IMR-90 (cell line): Measurements from ENCODE around the gene CDX1. TPM values are rescaled to one million over a fixed set of nuclear protein-coding genes. Genes with fewer than 3 reads are reported as not detected.

Source experiments
- ATAC-seq: fragments of 200-7000 bp; cut with Tn5 transposase; 2 replicates; pipeline ENCODE4 v1.9.1; 2020; ENCODE audit warnings: low read depth, mild to moderate bottlenecking, moderate library complexity
- BruUV-seq: library from RNA; stranded (reverse); fragments of 400-500 nt; replicated peaks from 2 replicates; lab custom pipeline; 2021; lab: Mats Ljungman, UMichigan
- CTCF ChIA-PET: fragments of 300-600 bp; formaldehyde crosslinking; extraction: SDS; loops from one replicate; lab custom pipeline; 2021; ENCODE audit warnings: antibody characterized with exemption; lab: Yijun Ruan, JAX
- POLR2A ChIA-PET: fragments of 300-600 bp; sonication (Branson Sonifier 250); formaldehyde crosslinking; loops from one replicate; lab custom pipeline; 2022; ENCODE audit warnings: antibody characterized with exemption; ENCODE audit not compliant: unreplicated experiment; lab: Charles Lee
- DNase-seq: peaks from one replicate; pipeline ENCODE4 v3.0.0; 2013
- H2AFZ ChIP-seq: replicated peaks from 2 replicates; pipeline ENCODE3; 2013; ENCODE audit warnings: low read length, mild to moderate bottlenecking; ENCODE audit not compliant: poor library complexity
- H2AK5ac ChIP-seq: 2 replicates; pipeline ENCODE4 v1.6.1; 2013; ENCODE audit warnings: low read depth, low read length, inconsistent platforms
- H2AK9ac ChIP-seq: replicated peaks from 2 replicates; pipeline ENCODE3; 2013; ENCODE audit warnings: mild to moderate bottlenecking, low read depth, low read length, moderate library complexity; ENCODE audit not compliant: poor library complexity
- H2BK120ac ChIP-seq: 2 replicates; pipeline ENCODE4 v1.6.1; 2013; ENCODE audit warnings: low read depth, low read length, inconsistent platforms
- H2BK15ac ChIP-seq: 3 replicates; pipeline ENCODE4 v1.6.1; 2013; ENCODE audit warnings: low read depth, low read length, inconsistent platforms
- H2BK20ac ChIP-seq: 2 replicates; pipeline ENCODE4 v1.6.1; 2013; ENCODE audit warnings: low read depth, mild to moderate bottlenecking, inconsistent platforms, low read length, moderate library complexity
- H2BK5ac ChIP-seq: 2 replicates; pipeline ENCODE4 v1.6.1; 2013; ENCODE audit warnings: mild to moderate bottlenecking, low read depth, low read length, inconsistent platforms; ENCODE audit not compliant: poor library complexity, severe bottlenecking
- H3K14ac ChIP-seq: replicated peaks from 2 replicates; pipeline ENCODE4 v1.6.1; 2013; ENCODE audit warnings: low read depth, low read length, inconsistent platforms
- H3K18ac ChIP-seq: 2 replicates; pipeline ENCODE4 v1.6.1; 2013; ENCODE audit warnings: low read depth, low read length, control low read depth
- H3K23ac ChIP-seq: 2 replicates; pipeline ENCODE4 v1.6.1; 2013; ENCODE audit warnings: low read depth, low read length, inconsistent platforms
- H3K27ac ChIP-seq: 2 replicates; pipeline ENCODE4 v1.5.1; 2013; ENCODE audit warnings: mild to moderate bottlenecking, control low read depth, low read length; ENCODE audit not compliant: insufficient read depth
- H3K27me3 ChIP-seq: 2 replicates; pipeline ENCODE4 v1.6.1; 2013; ENCODE audit warnings: low read length; ENCODE audit not compliant: control insufficient read depth, insufficient read depth
- H3K36me3 ChIP-seq: 2 replicates; pipeline ENCODE4 v1.6.1; 2013; ENCODE audit warnings: low read length, mixed read lengths; ENCODE audit not compliant: control insufficient read depth, insufficient read depth
- H3K4ac ChIP-seq: 2 replicates; pipeline ENCODE4 v1.6.1; 2013; ENCODE audit warnings: low read depth, low read length, inconsistent platforms
- H3K4me1 ChIP-seq: 2 replicates; pipeline ENCODE4 v1.6.1; 2013; ENCODE audit warnings: low read length, mixed read lengths; ENCODE audit not compliant: control insufficient read depth, insufficient read depth
- H3K4me2 ChIP-seq: 2 replicates; pipeline ENCODE4 v1.6.1; 2013; ENCODE audit warnings: low read depth, mild to moderate bottlenecking, control low read depth, low read length, moderate library complexity
- H3K4me3 ChIP-seq: 2 replicates; pipeline ENCODE4 v1.5.1; 2013; ENCODE audit warnings: low read depth, mild to moderate bottlenecking, control low read depth, low read length, moderate library complexity; ENCODE audit not compliant: insufficient read depth
- H3K56ac ChIP-seq: 2 replicates; pipeline ENCODE4 v1.6.1; 2013; ENCODE audit warnings: low read length, inconsistent platforms; ENCODE audit not compliant: insufficient read depth; ENCODE audit errors: extremely low read depth
- H3K79me1 ChIP-seq, 2 experiments: 2 replicates each; pipeline ENCODE4 v1.6.1; 2013; ENCODE audit warnings: low read length in 2 of 2, inconsistent platforms in 1 of 2, low read depth in 1 of 2
- H3K9ac ChIP-seq: 2 replicates; pipeline ENCODE4 v1.6.1; 2013; ENCODE audit warnings: low read depth, low read length, control low read depth
- H3K9me1 ChIP-seq: 2 replicates; pipeline ENCODE4 v1.6.1; 2013; ENCODE audit warnings: low read length, inconsistent platforms; ENCODE audit not compliant: insufficient read depth
- H3K9me3 ChIP-seq: 2 replicates; pipeline ENCODE4 v1.6.1; 2013; ENCODE audit warnings: low read length; ENCODE audit not compliant: control insufficient read depth, insufficient read depth
- H4K20me1 ChIP-seq: 2 replicates; pipeline ENCODE4 v1.6.1; 2013; ENCODE audit warnings: low read length, inconsistent platforms; ENCODE audit not compliant: insufficient read depth
- H4K5ac ChIP-seq: 2 replicates; pipeline ENCODE4 v1.6.1; 2013; ENCODE audit warnings: mild to moderate bottlenecking, low read depth, low read length, control low read depth
- H4K8ac ChIP-seq, 2 experiments: 2 replicates each; pipeline ENCODE4 v1.6.1; 2013; ENCODE audit warnings: low read depth in 2 of 2, low read length in 2 of 2, control low read depth in 1 of 2, inconsistent platforms in 1 of 2
- H4K91ac ChIP-seq: 2 replicates; pipeline ENCODE4 v1.6.1; 2013; ENCODE audit warnings: low read depth, low read length, inconsistent platforms; ENCODE audit not compliant: insufficient read depth
- BHLHE40 ChIP-seq: fragments of 150-350 bp; IDR thresholded peaks from 2 replicates; pipeline ENCODE4 v1.6.1; 2016; ENCODE audit warnings: mild to moderate bottlenecking, low read depth, low read length
- CEBPB ChIP-seq: IDR thresholded peaks from 2 replicates; pipeline ENCODE4 v1.6.1; 2012; ENCODE audit warnings: low read depth, low read length, improper control_type of control experiment
- CHD1 ChIP-seq: IDR thresholded peaks from 2 replicates; pipeline ENCODE4 v1.6.1; 2012; ENCODE audit warnings: low read depth, low read length, improper control_type of control experiment
- ELK1 ChIP-seq: fragments of 150-350 bp; IDR thresholded peaks from 2 replicates; pipeline ENCODE4 v1.6.1; 2016; ENCODE audit warnings: low read depth, mild to moderate bottlenecking, low read length, moderate library complexity, borderline replicate concordance
- FOS ChIP-seq: fragments of 150-350 bp; IDR thresholded peaks from 2 replicates; pipeline ENCODE4 v1.6.1; 2016; ENCODE audit warnings: low read depth, low read length
- MXI1 ChIP-seq: IDR thresholded peaks from 2 replicates; pipeline ENCODE4 v1.6.1; 2012; ENCODE audit warnings: low read depth, mild to moderate bottlenecking, low read length, moderate library complexity, borderline replicate concordance
- NFE2L2 ChIP-seq: fragments of 150-350 bp; IDR thresholded peaks from 2 replicates; pipeline ENCODE4 v1.6.1; 2016; ENCODE audit warnings: low read depth, mild to moderate bottlenecking, low read length
- POLR2A ChIP-seq: IDR thresholded peaks from 2 replicates; pipeline ENCODE4 v1.6.1; 2012; ENCODE audit warnings: mild to moderate bottlenecking, low read depth, low read length
- RAD21 ChIP-seq: IDR thresholded peaks from 2 replicates; pipeline ENCODE4 v1.6.1; 2012; ENCODE audit warnings: low read length, improper control_type of control experiment
- RFX5 ChIP-seq: IDR thresholded peaks from 2 replicates; pipeline ENCODE4 v1.8.0; 2012; ENCODE audit warnings: low read depth, mild to moderate bottlenecking, low read length, moderate library complexity
- SMC3 ChIP-seq: fragments of 150-350 bp; IDR thresholded peaks from 2 replicates; pipeline ENCODE4 v1.6.1; 2016; ENCODE audit warnings: low read depth, mild to moderate bottlenecking, antibody characterized with exemption, low read length, moderate library complexity
- WGBS, 2 experiments: methylation state at CpG; one replicate each; pipeline versions ENCODE4 v1.1.5 to v1.1.7; 2013; ENCODE audit warnings: missing lambda C conversion rate in 2 of 2; ENCODE audit not compliant: insufficient read length in 1 of 2; ENCODE audit errors: extremely low coverage in 2 of 2; 5-methylcytosine and 5-hydroxymethylcytosine counted together
- dilution Hi-C: fragments of 300-500 bp; cut with HindIII; formaldehyde crosslinking; loops from one replicate; pipeline ENCODE4 v1.14.3; 2018; ENCODE audit warnings: low sequenced_read_pairs; ENCODE audit not compliant: unreplicated experiment
- in situ Hi-C: fragments of 300-500 bp; cut with MboI; formaldehyde crosslinking; loops from 3 replicates; pipeline ENCODE4 v1.14.3; 2019; ENCODE audit warnings: low sequenced_read_pairs, inconsistent platforms, mixed read lengths
- intact Hi-C: fragments of 100-400 bp; cut with micrococcal nuclease; formaldehyde crosslinking; loops from 2 replicates; pipeline ENCODE4 v1.10.0; 2022
- polyA plus RNA-seq, 3 experiments: library from polyadenylated mRNA; depleted of rRNA; stranded (reverse); fragments of >200 nt; gene quantifications; 2 replicates each; pipeline ENCODE4 v1.2.3, GENCODE V29; 2012; ENCODE audit warnings: low replicate concordance in 1 of 3
- total RNA-seq: library from RNA; depleted of rRNA; stranded (reverse); fragments of >200 nt; gene quantifications from 2 replicates; pipeline ENCODE4 v1.2.3, GENCODE V29; 2012
- TF ChIP-seq, protein P1 (sequence below): conservative IDR thresholded peaks from 2 replicates; pipeline ENCODE4 v1.5.1; 2012; ENCODE audit warnings: mild to moderate bottlenecking, low read depth, low read length, improper control_type of control experiment
- TF ChIP-seq, protein P2 (sequence below): fragments of 150-350 bp; IDR thresholded peaks from 2 replicates; pipeline ENCODE4 v1.6.1; 2017; ENCODE audit warnings: mild to moderate bottlenecking, antibody characterized with exemption, low read length, low read depth

The CDX1 gene
- total and polyA plus RNA-seq, 2 of the 4 experiments (the other 2 are of a cell fraction) = 0.18 to 0.24 TPM

GRCh38 chr5:150222906-150223305 lies 56.3 kb downstream of the CDX1 start:
- DNase-seq (no peak), ATAC-seq (no peak)
- Histone ChIP-seq H3K56ac (no peak overlapping the region), H2AK9ac (no peak overlapping the region), H2BK20ac (no peak overlapping the region), H3K27me3 (no peaks in the 10 kb centered on the region; the same call in 1 of the 2 replicates), H2BK5ac (no peak overlapping the region), H4K8ac (no peak overlapping the region), H3K4me2 (no peak overlapping the region), H3K4me3 (no peak overlapping the region), H3K9me3 (no peaks in the 10 kb centered on the region), H4K5ac (no peak overlapping the region), H3K9me1 (no peaks in the 10 kb centered on the region), H3K18ac (no peak overlapping the region), H3K14ac (no peak overlapping the region), H3K4me1 (peaks cover 3% of the 10 kb centered on the region; the same call in 1 of the 2 replicates), H3K79me1 (no peaks in the 10 kb centered on the region), H4K91ac (no peak overlapping the region), H3K9ac (no peak overlapping the region), H2AK5ac (no peak overlapping the region), H3K4ac (no peak overlapping the region), H3K23ac (no peak overlapping the region), H2AFZ (no peak overlapping the region), H3K36me3 (no peaks in the 10 kb centered on the region), H2BK15ac (no peak overlapping the region), H4K20me1 (no peaks in the 10 kb centered on the region), H3K27ac (no peak overlapping the region), H2BK120ac (no peak overlapping the region)
- dilution Hi-C loops (no loop called here), in situ Hi-C loops (loop anchor here (25.0 kb wide), 1 partner anchor 586 kb away; no protein-coding TSS in a partner anchor), intact Hi-C loops (no loop called here)
- no TSS peak for BruUV-seq
- POLR2A ChIA-PET = no interaction called here
- CTCF ChIA-PET = interaction anchor here (0.6 kb wide), 1 partner anchor 308 kb away, joined by 4 read pairs; no protein-coding TSS in a partner anchor
- no peak for TF ChIP-seq RAD21
- no peak for TF ChIP-seq RFX5
- no peak for TF ChIP-seq POLR2A
- TF ChIP-seq, protein P1, sequence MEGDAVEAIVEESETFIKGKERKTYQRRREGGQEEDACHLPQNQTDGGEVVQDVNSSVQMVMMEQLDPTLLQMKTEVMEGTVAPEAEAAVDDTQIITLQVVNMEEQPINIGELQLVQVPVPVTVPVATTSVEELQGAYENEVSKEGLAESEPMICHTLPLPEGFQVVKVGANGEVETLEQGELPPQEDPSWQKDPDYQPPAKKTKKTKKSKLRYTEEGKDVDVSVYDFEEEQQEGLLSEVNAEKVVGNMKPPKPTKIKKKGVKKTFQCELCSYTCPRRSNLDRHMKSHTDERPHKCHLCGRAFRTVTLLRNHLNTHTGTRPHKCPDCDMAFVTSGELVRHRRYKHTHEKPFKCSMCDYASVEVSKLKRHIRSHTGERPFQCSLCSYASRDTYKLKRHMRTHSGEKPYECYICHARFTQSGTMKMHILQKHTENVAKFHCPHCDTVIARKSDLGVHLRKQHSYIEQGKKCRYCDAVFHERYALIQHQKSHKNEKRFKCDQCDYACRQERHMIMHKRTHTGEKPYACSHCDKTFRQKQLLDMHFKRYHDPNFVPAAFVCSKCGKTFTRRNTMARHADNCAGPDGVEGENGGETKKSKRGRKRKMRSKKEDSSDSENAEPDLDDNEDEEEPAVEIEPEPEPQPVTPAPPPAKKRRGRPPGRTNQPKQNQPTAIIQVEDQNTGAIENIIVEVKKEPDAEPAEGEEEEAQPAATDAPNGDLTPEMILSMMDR = no peak
- TF ChIP-seq CEBPB = no peak
- no peak for TF ChIP-seq NFE2L2
- no peak for TF ChIP-seq CHD1
- no peak for TF ChIP-seq FOS
- TF ChIP-seq, protein P2, sequence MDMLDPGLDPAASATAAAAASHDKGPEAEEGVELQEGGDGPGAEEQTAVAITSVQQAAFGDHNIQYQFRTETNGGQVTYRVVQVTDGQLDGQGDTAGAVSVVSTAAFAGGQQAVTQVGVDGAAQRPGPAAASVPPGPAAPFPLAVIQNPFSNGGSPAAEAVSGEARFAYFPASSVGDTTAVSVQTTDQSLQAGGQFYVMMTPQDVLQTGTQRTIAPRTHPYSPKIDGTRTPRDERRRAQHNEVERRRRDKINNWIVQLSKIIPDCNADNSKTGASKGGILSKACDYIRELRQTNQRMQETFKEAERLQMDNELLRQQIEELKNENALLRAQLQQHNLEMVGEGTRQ = no peak
- TF ChIP-seq ELK1 = no peak
- TF ChIP-seq MXI1 = no peak
- no peak for TF ChIP-seq BHLHE40
- TF ChIP-seq SMC3 = no peak
- WGBS, 2 experiments = 95% methylated on average over 12 of the region's 21 CpGs; no CpG with 5 or more reads in 1 of the 2 experiments
